IPS-NIHi11 (cell line): ENCODE measurements around the gene KLF1.
"Not testable (repeated sequence)": the region's sequence is repeated elsewhere in the genome, so short reads cannot be mapped to it uniquely, and the experiment has no call there.

ENCODE experiments used
- DNase-seq: peaks from one replicate; pipeline ENCODE4 v3.0.0; 2012; ENCODE audit warnings: mixed read lengths, low spot score

Gene KLF1

DNA sequence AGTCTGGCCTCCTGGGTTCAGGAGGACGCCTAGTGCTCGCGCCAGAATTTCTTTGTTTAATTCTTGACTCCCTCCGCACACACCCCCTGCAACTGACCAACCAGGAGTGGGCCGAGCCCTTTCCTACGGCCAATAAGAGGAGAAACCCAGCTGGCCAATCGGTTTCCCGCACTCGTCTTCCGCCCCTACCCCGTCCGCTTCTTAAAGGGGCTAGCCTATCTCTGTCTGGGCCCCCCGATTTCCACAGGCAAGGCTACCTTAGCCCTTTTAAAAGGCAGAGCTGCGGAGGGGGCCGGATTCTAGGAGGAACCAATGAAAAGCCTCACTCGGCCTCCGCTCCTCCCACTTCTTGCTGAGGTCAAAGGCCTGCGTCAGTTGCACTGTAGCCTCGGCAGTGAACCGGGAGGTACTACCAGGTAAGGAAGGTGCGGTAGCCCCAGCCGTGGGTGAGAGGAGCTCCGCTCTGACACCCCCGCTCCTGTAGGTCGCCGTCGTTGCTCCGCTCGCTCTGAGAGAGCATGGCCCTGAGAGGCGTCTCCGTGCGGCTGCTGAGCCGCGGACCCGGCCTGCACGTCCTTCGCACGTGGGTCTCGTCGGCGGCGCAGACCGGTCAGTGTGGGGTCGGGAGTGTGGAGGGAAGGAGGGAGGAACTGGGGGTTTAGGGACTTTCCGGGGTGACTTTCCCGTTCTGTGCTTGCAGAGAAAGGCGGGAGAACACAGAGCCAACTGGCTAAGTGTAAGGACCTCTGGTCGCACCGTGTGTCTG is 4.0 kb upstream of the KLF1 start, which contains the start of gene GCDH:
Gene GCDH (plus strand): TSS at position 374 of the 766 bp plus-strand sequence. CDS start 145 bp downstream, at position 519.
- peak; percentile 95 for DNase-seq

DNA sequence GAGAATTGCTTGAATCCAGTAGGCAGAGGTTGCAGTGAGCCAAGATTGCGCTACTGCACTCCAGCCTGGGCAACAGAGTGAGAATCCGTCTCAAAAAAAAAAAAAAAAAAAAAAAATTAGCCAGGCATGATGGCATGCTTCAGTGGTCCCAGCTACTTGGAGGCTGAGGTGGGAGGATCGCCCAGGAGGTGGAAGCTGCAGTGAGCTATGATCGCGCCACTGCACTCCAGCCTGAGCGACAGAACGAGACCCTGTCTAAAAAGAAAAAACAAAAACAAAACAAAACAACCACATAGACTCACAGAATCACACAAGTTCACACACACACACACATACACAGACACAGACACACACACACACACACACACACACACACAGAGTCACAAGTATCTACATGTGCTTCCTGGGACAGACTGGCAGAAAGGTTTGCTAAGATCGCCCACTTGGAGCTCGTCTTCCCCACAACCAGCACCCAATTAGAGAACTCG is 3.3 kb upstream of the KLF1 start:
- not testable (repeated sequence) for DNase-seq

DNA sequence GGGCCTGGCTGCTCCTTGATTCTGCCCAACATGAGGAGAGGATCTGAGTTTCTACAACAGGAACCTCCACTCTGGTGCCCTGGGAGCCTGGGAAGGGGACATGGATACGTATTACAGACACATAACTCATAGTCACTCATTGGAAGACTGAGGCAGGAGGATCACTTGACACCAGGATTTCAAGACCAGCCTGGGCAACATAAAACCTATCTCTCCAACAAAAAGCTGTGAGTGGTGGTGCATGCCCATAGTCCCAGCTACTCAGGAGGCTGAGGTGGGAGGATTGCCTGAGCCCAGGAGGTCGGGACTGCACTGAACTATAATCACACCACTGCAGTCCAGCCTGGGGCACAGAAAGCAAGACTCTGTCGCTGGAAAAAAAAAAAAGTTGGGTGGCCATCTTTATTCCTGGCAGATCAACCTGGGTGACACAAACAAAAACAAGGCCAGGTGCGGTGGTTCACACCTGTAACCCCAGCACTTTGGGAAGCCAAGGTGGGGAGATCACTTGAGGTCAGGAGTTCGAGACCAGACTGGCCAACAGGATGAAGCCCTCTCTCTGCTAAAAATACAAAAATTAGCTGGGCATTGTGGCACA is 1.1 kb upstream of the KLF1 start:
- DNase-seq, result no peak

DNA sequence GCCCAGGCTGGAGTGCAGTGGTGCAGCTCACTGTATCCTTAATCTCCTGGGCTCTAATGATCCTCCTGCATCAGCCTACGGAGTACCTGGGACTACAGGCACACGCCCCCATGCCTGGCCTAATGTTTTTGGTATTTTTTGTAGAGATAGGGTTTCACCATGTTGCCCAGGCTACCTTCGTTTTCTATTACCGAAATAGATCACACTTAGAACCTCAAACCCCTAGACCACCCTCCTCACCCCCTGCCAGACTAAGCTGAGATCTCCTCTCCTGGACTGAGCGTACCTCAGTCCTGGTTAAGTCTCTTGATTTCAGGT is 391 bp downstream of the KLF1 start:
- DNase-seq, result no peak

DNA sequence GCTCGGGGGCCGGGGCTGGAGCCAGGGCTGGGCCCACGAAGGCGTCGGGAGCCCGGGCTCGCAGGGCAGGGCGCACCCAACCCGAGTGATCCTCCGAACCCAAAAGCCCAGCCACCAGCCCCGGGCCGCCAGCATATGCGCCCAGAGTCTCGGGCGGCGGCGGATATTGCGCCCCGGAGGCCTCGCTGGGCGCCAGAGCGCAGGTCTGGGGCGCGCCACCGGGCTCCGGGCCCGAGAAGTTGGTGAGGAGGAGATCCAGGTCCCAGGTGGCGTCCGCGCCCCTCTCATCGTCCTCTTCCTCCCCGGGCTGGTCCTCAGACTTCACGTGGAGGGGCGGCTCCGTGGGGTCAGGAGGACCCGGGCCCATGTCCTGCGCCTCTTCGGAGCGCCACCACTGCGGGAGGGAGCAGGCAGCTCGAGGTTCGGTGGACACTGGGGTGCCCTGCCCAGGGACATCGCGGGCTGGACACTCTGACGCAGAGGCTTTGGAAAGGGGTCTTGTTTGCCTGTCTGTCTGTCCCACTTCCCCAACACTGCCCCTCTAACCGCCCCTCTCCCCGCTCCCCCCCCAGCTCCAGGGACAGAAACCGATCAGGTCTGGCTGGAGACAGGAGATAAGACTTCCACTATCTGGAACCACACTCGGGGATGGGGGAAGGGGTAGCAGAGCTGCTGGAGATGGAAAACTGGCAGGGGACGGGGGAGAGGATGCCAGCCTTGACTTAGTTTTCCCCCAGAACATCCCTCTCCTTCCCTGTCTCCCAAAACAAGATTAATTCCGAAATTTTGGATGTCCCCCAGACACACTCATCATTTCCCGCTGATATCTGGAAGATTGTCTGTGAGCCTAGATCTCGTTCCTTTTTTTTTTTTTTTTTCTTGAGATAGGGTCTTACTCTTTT is 1.0 kb downstream of the KLF1 start:
- no peak for DNase-seq

DNA sequence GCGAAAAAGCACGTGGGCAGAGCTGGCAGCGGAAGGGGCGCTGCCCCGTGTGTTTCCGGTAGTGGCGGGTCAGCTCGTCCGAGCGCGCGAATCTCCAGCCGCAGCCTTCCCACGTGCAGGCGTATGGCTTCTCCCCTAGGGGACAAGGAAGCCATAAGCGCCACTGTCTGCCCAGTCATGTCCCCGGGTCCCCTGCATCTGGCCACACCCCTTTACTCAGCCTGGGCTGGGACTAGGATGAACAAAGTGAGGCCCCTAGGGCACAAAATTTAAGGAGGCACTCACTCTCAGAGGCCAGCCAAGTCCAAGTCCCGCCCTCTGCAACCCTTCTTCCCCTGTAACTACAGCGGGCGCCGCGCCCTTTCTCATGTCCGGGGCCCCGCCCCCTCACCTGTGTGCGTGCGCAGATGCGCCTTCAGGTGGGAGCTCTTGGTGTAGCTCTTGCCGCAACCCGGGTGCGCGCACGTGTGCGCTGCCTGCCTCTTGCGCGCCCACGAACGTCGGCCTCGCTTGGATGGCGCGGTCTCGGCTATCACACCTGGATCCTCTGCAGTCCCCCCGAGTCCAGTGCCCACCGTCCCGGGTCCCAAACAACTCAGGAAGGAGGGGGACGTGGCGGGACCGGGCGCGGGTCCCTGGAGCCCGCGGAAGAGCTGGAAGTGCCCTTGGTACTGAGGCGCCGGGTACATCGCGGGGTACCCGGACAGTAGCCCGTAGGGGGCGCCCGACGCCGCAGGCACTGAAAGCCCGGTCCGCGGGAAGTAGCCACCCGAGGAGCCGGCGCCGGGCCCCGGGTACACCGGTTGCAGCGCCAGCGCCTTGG is 1.9 kb downstream of the KLF1 start:
- peak; percentile 83 for DNase-seq

DNA sequence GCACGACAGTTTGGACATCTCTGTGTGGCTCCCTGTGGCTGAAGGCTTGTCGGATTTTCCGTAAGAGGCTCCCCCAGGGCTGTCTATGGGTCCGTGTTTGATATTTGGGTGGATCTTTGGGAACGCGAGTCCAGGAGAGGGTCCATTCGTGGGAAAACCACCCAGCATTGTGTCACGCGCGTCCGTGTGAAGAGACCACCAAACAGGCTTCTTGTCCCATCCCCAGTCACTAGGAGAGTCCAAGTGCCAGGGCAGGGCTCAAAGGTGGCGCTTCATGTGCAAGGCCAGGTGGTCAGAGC is 2.4 kb downstream of the KLF1 start:
- DNase-seq, result no peak

DNA sequence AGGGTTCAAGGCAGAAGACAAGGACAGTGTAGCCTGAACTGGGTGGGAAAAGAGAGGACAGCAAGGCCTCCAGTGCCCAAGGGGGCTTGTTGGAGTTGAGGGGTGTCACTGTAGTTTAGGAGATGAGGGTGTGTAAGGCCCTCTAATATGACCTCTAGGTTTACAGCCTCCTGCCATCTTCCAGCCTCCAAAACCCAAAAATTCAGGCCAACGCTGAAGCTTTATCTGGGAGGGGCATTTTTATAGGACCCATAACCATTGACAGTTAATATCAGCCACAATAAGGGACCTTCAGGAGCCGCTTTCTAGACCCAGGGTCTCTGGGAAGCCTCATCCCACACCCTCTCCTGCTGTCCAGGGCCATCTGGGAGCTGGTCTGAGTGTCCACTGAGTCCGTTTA is 2.8 kb downstream of the KLF1 start:
- no peak for DNase-seq

DNA sequence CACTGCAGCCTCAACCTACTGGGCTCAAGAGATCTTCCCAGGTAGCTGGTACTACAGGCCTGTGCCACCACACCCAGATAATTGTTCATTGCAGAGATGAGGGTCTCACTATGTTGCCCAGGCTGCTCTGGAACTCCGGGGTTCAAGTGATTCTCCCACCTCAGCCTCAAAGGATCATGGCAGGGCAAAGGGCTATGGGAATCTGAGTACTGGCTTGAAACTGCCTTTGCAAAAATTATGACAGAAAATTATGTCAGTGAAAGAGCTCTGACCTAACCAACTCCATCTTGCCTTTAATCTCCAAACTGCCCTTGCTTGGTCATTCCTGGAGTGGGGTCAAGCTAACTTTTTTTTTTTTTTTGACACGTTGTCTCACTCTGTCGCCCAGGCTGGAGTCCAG is 4.4 kb downstream of the KLF1 start:
- no peak for DNase-seq

DNA sequence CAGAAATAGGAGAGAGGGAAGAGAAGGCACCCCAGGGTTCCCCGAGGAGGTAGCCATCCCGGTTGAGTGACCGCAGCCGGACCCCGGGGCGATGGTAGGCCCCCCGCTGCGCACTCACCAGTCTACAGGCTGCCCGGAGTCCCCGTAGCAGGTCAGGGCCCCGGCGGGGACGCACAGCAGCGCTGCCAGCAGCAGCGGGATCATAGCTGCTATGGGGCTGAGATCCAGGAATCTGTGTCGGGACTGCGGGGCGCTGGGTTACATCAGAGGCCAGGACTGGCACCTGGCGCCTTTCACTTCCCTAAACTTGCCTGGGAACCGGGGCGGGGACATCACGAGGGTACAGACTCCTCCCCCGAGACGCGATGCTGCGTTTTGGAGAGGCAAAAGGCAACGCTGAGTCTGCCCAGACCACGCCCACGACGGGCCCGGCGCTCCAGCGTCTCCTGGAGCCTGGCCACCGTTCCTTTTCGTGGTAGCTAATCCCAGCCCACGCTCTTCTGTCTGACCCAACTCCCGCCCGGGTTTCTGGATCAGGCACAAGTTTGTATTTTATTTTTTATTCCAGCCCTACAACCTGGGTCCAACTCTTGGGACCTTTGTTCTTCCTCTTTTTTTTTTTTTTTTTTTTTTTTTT is 5.7 kb downstream of the KLF1 start, which contains the start of gene DNASE2:
Gene DNASE2 (minus strand): TSS at position 278 of the 637 bp plus-strand sequence. CDS start 74 bp downstream, at position 204.
- peak; percentile 95 for DNase-seq

DNA sequence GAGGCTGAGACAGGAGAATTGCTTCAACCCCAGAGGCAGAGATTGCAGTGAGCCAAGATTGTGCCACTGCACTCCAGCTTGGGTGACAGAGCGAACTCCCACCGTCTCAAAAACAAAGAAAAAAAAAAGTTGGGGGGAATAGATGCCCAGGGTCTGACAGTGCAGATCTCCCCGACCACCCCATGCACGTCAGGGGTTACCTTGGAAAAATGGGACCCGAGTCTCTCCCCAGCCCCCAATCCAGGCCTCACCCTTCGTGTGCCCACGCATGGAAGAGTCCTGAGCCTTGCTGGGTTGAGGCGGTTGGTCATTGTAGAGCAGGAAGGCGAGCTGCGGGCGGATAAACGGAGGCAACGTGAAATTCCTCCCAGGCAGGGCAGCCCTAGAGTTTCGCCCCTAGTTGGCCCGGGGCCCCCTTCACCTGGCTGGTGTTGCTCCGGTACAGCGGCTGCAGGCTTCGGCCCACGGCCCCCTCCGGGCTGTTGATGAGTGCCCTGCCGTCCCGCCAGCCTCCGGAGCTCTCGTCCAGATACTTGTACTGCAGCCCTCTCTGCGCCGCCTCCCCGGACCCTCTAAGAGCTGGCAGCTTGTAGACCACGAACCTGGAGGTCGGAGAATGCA is 6.3 kb downstream of the KLF1 start:
- peak; percentile 60 for DNase-seq

DNA sequence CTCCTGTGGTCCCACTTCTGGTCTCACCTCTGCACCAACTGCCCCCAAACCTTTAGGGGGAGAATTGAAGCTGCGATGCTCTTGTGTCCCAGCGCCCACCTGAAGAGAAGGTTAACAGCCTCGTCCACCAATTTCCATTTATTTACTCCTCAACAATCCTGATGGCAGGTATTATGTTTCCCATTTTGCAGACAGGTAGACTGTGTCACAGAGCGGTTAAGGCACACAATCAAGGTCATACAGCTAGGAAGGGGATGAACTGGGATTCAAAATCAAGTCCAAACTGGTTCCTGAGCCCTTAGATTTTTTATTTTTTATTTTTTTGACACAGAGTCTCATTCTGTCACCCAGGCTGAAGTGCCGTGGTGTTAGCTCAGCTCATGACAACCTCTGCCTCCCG is 11.9 kb downstream of the KLF1 start:
- DNase-seq, result no peak

DNA sequence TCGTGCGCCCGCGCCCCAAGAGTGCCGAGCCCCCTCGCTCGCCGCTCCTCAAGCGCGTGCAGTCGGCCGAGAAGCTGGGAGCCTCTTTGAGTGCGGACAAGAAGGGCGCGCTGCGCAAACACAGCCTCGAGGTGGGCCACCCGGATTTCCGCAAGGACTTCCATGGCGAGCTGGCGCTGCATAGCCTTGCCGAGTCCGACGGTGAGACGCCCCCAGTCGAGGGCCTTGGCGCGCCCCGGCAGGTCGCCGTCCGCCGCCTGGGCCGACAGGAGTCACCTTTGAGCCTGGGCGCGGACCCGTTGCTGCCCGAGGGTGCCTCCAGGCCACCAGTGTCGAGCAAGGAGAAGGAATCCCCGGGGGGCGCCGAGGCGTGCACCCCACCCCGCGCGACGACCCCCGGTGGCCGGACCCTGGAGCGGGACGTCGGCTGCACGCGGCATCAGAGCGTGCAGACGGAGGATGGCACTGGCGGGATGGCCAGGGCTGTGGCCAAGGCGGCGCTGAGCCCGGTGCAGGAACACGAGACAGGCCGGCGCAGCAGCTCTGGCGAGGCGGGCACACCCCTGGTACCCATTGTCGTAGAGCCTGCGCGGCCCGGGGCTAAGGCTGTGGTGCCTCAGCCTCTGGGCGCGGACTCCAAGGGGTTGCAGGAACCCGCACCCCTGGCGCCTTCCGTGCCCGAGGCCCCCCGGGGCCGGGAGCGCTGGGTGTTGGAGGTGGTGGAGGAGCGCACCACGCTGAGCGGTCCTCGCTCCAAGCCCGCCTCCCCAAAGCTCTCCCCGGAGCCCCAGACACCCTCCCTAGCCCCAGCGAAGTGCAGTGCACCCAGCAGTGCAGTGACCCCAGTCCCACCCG is 12.9 kb downstream of the KLF1 start:
- no peak for DNase-seq

DNA sequence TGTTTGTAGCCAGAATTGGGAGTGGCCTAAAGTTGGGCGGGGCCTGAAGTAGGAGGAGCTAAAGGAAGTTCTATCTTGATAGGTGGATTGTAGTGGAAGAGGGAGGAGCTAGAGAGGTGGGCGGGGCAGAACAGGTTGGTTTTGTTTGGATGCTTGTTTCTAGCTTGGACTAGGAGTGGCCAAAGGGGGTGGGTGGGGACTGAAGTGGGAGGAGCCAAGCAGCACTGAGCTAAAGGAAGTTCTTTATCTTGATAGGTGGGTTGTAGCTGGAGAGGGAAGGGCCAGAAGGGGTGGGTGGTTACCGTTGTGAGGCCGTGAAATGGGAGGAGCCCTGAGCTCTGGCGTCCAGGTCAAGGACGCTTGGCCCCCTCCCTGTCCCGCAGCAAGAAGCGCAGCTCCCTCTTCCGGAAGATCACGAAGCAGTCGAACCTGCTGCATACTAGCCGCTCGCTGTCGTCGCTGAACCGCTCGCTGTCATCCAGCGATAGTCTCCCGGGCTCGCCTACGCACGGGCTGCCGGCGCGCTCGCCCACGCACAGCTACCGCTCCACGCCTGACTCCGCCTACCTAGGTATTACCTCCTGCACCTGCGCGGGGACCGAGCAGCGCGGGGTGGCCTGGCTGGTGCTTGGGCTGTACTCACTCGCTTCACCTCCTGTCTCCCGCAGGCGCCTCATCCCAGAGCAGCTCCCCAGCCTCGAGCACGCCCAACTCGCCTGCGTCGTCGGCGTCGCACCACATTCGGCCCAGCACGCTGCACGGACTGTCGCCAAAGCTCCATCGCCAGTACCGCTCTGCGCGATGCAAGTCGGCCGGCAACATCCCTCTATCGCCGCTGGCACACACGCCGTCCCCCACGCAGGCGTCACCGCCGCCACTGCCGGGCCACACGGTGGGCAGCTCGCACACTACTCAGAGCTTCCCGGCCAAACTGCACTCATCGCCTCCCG is 13.8 kb downstream of the KLF1 start:
- peak; percentile 67 for DNase-seq

DNA sequence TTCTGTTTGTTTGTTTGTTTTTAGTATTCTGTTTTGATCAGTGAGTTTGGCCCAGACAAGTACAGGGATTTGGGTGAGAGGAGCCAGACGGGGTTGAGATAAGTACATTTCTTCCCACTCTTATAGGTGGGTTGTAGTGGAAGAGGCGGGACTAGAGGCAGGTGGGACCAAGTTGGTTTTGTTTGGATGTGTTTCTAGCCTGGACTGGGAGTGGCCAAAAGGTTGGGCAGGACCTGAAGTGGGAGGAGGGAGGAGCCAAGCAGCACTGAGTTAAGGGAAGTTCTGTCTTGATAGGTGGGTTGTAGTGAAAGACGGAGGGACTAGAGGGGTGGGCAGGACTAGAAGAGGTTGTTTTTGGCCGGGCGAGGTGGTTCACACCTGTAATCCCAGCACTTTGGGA is 14.7 kb downstream of the KLF1 start:
- DNase-seq, result peak; percentile 15

DNA sequence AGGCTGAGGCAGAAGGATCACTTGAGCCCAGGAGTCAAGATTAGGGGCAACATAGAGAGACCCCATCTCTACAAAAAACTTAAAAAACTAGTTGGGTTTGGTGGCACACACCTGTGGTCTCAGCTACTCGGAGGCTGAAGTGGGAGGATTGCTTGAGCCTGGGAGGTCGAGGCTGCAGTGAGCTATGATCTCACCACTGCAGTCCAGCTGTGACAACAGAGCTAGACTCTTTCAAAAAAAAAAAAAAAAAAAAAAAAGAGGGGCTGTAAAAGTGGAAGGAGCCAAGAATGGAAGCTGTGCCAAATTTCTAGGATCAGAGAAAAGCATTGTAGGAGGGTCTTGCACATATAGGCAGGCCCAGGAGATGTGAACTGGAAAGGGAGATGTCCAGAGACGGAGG is 15.3 kb downstream of the KLF1 start:
- DNase-seq, result no peak

DNA sequence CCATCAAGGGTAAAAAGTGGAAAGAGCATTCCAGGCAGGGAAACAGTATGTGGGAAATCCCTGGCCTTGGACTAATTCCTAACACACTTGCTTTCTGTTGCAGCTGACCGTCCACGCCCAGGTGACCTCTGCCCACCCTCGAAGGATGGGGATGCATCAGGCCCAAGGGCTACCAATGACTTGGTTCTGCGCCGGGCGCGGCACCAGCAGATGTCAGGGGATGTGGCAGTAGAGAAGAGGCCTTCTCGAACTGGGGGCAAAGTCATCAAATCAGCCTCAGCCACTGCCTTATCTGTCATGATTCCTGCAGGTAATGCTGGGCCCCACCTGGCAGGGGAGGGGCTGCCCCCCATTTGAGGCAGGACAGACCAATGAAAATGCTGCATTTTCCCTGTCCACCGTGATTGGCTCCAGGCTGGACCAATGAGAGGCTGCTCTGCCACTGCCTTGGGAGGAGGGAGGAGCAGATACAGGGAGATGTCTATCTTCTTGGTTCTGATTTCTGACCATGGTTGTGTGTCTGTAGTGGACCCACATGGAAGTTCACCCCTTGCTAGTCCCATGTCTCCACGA is 18.4 kb downstream of the KLF1 start:
- peak; percentile 85 for DNase-seq
